Ureter (tissue), 1 donor: Measurements from ENCODE around the gene C4BPA. TPM values are rescaled to one million over a fixed set of nuclear protein-coding genes. Genes with fewer than 3 reads are reported as not detected.

ENCODE experiments used
- DNase-seq: peaks from one replicate; pipeline ENCODE4 v3.0.0-alpha.2; 2020; ENCODE audit warnings: low spot score
- total RNA-seq: library from RNA; stranded (reverse); gene quantifications from one replicate; pipeline ENCODE4 v1.2.4, GENCODE V29; 2023
- donor health status: DM: yes; HTN: yes; CAD: no.

Gene C4BPA
- total RNA-seq, 1 donor from 2014 or later: 0.21 TPM

DNA sequence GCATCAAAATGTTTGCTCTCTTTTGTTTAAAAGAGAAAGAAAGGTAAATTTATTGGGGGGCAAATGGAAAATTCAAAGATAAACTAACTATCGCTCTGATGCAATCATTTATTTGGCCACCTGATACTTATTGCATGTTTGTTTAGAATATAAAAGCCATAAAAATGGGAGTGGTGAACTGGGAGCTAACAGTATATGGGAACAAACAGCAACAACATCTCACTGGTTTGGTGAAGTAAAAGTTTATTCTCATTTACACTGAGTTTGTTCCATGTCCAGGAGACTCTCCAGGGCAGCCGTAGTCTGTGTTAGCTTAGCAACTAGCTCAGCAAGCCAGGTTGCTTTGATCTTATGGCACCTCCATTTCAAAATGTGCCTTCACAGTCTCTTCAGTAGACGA, 20.4 kb downstream of the C4BPA start:
- no peak for DNase-seq

- DNase-seq: no peak
Observed at GRCh38 chr1:207128336-207128921, 24.4 kb downstream of the C4BPA start.

- no peak for DNase-seq
Observed at GRCh38 chr1:207129053-207129452, 25.0 kb downstream of the C4BPA start.

DNA sequence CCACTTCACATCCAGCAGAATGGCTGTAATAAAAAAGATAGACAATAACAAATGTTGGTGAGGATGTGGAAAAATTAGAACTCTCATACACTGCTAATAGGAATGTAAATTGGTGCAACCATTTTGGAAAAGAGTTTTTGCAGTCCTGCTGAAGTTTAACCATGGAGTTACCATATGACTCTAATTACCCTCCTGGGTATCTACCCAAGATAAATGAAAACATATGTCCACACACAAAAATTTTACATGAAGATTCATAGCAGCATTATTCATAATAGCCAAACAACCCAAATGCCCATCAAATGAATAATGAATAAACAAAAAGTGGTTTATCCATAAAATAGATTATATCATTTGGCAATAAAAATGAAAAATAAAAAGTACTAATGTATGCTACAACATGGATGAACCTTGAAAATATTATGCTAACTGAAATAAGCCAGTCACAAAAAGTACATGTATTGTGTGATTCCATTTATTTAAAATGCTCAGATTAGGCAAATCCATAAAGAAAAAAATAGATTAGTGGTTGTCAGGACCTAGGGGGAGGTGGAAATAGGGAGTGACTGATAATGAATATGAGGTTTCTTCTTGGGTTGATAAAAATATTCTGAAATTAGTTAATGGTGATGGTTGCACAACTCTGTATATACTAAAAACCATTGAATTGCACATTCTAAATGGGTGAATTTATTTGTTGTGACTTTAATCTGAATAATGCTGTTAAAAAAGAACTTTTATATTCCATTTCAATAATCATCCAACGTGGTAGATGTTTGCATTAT, 26.4 kb downstream of the C4BPA start:
- no peak for DNase-seq

DNA sequence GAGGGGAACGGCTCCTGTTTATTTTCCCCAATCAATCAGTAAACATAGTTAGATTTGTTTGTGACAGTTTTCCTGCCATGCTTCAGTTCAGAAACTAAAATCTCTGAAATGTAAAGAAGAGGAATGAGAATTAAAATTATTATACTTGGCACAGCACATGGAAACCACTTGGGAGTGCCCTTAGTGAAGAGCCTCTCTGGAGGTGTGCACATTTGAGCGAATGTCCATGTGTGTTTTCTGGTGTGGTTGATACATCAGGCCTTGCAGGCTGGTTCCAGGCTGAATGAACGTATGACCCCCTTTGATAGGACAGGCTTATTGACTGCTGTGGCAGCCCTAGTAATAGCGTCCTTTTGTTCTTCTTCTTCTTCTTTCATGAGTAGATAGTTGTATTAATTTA, 27.1 kb downstream of the C4BPA start:
- no peak for DNase-seq

- DNase-seq: no peak
Observed at GRCh38 chr1:207134581-207134980, 30.5 kb downstream of the C4BPA start.

DNA sequence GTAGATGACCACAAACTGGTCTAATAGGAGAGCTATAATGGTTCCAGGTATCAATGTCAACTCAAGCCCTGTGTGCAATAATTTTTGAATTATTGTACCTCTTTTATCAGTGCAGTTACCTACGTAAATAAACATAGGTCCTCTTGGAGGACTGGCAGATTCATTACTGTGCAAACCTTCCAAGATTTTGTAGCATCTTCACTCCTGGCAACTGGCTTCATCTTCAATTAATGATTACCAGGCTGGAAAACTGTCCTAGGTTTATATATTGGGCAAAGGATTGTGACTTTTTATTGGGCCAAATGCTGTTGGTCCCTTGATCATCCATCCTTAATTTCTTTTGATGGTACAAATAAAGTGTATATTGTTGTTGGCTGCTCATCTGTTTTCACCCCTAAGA, 35.6 kb downstream of the C4BPA start:
- DNase-seq: no peak

- DNase-seq: no peak
Observed at GRCh38 chr1:207140536-207140935, 36.5 kb downstream of the C4BPA start.

GRCh38 chr1:207145401-207146058, 41.5 kb downstream of the C4BPA start:
- no peak for DNase-seq

DNA sequence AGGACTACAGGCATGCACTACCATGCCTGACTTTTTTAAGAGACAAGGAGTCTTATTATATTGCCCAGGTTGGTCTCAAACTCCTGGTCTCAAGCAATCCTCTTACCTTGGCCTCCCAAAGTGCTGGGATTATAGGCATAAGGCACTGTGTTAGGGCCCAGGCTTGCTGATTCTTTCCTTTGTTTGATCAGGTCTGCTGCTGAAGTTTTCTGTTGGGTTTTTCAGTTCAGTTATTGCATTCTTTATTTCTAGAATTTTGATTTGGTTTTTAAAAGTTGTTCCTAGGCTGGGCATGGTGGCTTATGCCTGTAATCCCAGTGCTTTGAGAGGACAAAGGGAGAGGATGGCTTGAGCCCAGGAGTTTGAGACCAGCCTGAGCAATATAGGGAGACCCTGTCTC, 47.9 kb downstream of the C4BPA start:
- DNase-seq: no peak

- DNase-seq: no peak
Observed at GRCh38 chr1:207152792-207153468, 48.9 kb downstream of the C4BPA start.

DNA sequence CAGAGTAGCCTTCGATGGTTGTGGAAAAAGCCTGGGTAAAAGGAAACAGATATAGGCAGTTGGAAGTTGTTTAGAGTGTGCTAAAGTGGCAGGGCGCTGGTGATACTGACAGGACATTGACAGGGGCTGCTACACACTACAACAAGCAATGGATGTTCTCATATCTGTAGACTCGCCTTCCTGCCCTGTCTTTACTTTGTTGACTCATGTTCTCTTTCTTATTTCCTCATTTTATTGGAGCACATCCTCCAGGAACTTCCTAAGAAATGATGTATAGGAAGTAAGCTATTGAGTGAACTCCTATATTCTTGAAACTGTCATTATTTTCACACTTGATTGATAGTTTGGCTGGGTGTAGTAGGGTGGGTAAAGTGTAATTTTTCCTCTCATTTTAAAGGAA, 51.0 kb downstream of the C4BPA start:
- DNase-seq: no peak

DNA sequence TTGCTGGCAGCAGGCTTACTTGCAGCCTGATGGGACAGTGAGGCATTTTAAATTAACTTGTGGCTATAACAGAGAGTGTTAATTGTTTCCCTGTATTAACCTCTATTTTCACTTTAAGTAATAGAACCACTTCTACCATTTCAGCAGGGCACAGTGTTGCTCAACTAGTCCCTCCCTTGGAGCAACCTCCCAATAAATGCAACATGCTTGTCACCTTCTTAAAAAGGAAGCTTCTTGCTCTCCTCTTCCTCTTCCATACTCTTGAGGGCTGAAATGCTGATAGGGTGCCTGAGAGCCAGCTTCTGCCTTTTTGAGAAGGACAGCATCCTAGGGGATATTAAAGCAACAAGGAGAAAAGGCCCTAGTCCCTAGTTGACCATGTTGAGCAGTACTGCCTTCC, 52.1 kb downstream of the C4BPA start:
- no peak for DNase-seq

DNA sequence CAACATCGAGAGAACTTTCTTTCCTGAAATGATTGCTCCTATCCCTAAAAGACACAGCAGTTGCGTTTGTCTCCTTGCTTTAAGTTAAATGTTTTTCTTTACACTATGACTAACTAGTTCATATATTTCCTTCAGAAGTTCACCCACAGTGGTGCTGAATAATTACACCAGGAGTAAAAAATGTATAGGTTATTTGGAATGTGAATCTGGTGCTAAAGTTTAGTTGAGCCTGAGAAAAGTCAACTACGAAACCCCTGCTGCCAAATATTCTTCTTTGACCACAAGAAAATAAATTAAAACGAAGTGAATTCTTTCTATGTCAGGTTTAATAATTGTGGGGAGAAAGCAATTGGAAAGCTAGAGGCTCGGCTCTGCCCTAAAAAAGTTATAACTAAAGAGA, 52.8 kb downstream of the C4BPA start:
- DNase-seq: no peak

GRCh38 chr1:207164086-207164485, 60.1 kb downstream of the C4BPA start:
- no peak for DNase-seq

GRCh38 chr1:207172321-207172720, 68.3 kb downstream of the C4BPA start:
- no peak for DNase-seq

- no peak for DNase-seq
Observed at GRCh38 chr1:207172885-207173284, 68.9 kb downstream of the C4BPA start.

- DNase-seq: no peak
Observed at GRCh38 chr1:207173396-207173795, 69.4 kb downstream of the C4BPA start.

- no peak for DNase-seq
Observed at GRCh38 chr1:207174913-207175312, 70.9 kb downstream of the C4BPA start.

- no peak for DNase-seq
Observed at GRCh38 chr1:207179036-207179435, 75.0 kb downstream of the C4BPA start.

DNA sequence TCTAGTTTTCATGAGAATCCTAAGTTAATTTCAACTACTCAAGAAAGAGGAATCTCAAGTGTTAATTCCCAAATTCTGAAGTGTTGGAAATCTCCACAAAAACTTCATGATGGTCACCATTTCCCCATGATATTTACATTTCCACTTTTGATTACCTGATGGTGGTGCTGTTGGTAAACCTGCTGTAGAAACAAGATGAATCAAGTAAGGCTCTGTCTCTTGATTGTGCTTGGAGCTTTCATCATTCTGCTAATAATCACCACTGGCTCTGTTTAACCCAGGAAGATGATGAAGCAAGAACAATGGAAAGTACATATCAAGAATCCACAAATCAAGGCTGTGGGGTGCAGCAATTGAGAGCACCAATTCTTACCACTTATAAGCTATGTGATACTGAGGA, 77.8 kb downstream of the C4BPA start:
- no peak for DNase-seq

DNA sequence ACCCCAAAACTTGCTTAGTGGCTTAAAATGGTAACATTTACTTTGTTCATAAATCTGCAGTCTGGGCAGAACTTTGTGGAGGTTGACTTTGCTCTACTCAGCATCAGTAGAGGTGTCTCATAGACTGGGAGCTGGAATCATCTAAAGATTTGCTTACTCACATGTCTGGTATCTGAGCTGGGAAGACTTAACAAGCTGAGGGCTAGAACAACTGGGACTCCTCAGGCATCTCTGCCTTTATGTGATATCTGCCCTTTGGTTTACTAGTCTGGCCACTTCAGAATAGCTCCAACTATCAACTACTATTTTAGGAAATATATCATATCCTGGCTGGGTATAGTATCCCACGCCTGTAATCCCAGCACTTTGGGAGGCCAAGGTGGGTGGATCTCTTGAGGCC, 82.5 kb downstream of the C4BPA start:
- no peak for DNase-seq

GRCh38 chr1:207188901-207189300, 84.9 kb downstream of the C4BPA start:
- DNase-seq: no peak
